Osteoblast (primary cell): Measurements from ENCODE around the gene BABAM1. TPM values are rescaled to one million over a fixed set of nuclear protein-coding genes. Genes with fewer than 3 reads are reported as not detected.

Experiments
- DNase-seq: peaks from one replicate; pipeline ENCODE4 v3.0.0; 2011; ENCODE audit warnings: low spot score, mixed read lengths; ENCODE audit not compliant: insufficient read length; ENCODE audit errors: missing footprints
- H2AFZ ChIP-seq: 2 replicates; pipeline ENCODE4 v1.6.0; 2011; ENCODE audit warnings: mild to moderate bottlenecking, low read length
- H3K27ac ChIP-seq: 2 replicates; pipeline ENCODE4 v1.5.1; 2011; ENCODE audit warnings: mild to moderate bottlenecking, low read depth, low read length, moderate library complexity
- H3K27me3 ChIP-seq: 2 replicates; pipeline ENCODE4 v1.6.0; 2012; ENCODE audit warnings: mild to moderate bottlenecking, control low read depth, inconsistent platforms, low read length, moderate library complexity; ENCODE audit not compliant: insufficient read depth
- H3K36me3 ChIP-seq: 2 replicates; pipeline ENCODE4 v1.5.1; 2011; ENCODE audit warnings: mild to moderate bottlenecking, low read length, control low read depth, moderate library complexity; ENCODE audit not compliant: insufficient read depth
- H3K4me1 ChIP-seq: 2 replicates; pipeline ENCODE4 v1.5.1; 2011; ENCODE audit warnings: mild to moderate bottlenecking, low read length, control low read depth, moderate library complexity; ENCODE audit not compliant: insufficient read depth
- H3K4me2 ChIP-seq: 2 replicates; pipeline ENCODE4 v1.6.0; 2011; ENCODE audit warnings: mild to moderate bottlenecking, low read length; ENCODE audit not compliant: insufficient read depth
- H3K4me3 ChIP-seq: fragments of 200-600 bp; sonication (generic); 3 replicates; pipeline ENCODE4 v1.5.1; 2012; ENCODE audit warnings: mild to moderate bottlenecking, low read length, inconsistent platforms; ENCODE audit not compliant: insufficient read depth
- H3K79me2 ChIP-seq: 2 replicates; pipeline ENCODE4 v1.6.0; 2012; ENCODE audit warnings: mild to moderate bottlenecking, low read length, control low read depth, inconsistent platforms; ENCODE audit not compliant: insufficient read depth
- H3K9me3 ChIP-seq: 2 replicates; pipeline ENCODE4 v1.5.1; 2011; ENCODE audit warnings: low read depth, low read length, control low read depth
- H4K20me1 ChIP-seq: 2 replicates; pipeline ENCODE4 v1.6.0; 2012; ENCODE audit warnings: mild to moderate bottlenecking, low read length, control low read depth; ENCODE audit not compliant: insufficient read depth
- total RNA-seq: library from RNA; depleted of rRNA; stranded (reverse); fragments of >200 nt; gene quantifications from 2 replicates; pipeline ENCODE4 v1.2.3, GENCODE V29; 2012
- TF ChIP-seq, protein P1 (sequence below): IDR thresholded peaks from 2 replicates; pipeline ENCODE4 v1.5.1; 2011; ENCODE audit warnings: mild to moderate bottlenecking, low read depth, low read length, moderate library complexity; ENCODE audit errors: extremely low read depth

Gene BABAM1
- total RNA-seq, 1 donor = 76.7 TPM

DNA sequence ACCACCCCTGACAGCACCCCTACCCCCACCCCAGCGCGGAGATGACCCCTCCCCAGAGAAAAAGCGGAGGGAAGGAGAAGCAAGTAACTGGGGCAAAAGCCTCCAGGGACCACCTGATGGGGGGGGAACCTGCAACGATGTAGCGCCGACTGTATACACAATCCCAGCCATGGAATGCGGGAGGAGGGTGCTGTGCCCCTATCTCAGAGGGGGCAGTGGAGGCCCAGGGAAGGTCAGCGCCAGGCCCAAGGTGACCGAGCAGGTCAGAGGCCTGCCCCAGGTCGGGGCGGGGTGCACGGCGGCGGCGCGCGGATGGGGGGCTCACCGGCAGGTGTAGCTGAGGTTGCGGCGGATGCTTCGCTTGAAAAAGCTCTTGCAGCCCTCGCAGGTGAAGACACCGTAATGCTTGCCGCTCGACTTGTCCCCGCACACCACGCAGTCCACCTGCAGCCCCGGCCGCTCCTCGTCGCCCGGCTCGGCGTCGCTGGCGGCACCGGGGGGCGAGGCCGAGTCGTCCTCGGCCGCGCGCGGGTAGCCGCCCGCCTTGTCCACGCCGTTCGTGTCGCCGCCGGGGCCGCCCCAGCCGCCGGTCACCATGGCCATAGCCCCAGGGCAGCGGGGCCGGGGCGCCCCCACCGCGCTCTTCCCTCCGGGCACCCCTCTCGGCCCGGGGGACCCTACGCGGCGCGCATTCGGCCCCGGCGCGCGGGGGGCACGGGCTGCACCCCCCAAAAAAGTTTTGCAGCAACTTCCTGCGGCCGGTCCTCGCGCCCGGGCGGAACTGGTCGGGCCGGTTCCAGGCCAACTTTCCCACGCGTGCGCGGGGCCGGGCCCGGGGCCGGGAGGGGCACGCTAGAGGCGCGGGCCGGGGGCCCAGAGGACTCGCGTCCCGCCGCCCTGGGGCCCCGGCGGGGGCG is 22.4 kb upstream of the BABAM1 start:
- peaks cover 32% of the 10 kb centered on the region for H3K4me1 ChIP-seq
- H3K4me2 ChIP-seq = peak overlapping the region; percentile 92
- H3K36me3 ChIP-seq = peaks cover 2% of the 10 kb centered on the region
- DNase-seq = peak; percentile 93
- H4K20me1 ChIP-seq = peaks cover 26% of the 10 kb centered on the region
- H3K4me3 ChIP-seq = peak overlapping the region; percentile 91
- no peak overlapping the region for H3K27ac ChIP-seq
- H3K27me3 ChIP-seq = no peaks in the 10 kb centered on the region
- TF ChIP-seq, protein P1, sequence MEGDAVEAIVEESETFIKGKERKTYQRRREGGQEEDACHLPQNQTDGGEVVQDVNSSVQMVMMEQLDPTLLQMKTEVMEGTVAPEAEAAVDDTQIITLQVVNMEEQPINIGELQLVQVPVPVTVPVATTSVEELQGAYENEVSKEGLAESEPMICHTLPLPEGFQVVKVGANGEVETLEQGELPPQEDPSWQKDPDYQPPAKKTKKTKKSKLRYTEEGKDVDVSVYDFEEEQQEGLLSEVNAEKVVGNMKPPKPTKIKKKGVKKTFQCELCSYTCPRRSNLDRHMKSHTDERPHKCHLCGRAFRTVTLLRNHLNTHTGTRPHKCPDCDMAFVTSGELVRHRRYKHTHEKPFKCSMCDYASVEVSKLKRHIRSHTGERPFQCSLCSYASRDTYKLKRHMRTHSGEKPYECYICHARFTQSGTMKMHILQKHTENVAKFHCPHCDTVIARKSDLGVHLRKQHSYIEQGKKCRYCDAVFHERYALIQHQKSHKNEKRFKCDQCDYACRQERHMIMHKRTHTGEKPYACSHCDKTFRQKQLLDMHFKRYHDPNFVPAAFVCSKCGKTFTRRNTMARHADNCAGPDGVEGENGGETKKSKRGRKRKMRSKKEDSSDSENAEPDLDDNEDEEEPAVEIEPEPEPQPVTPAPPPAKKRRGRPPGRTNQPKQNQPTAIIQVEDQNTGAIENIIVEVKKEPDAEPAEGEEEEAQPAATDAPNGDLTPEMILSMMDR = no peak
- peaks cover 46% of the 10 kb centered on the region for H3K79me2 ChIP-seq
- no peak overlapping the region for H2AFZ ChIP-seq
- no peaks in the 10 kb centered on the region for H3K9me3 ChIP-seq

- peak within 1 kb of the TSS; percentile 92 for H3K4me2 ChIP-seq
- H3K4me3 ChIP-seq = peak within 1 kb of the TSS; percentile 91
- TF ChIP-seq, protein P1 = no peak
- peak within 1 kb of the TSS; percentile 76 for H2AFZ ChIP-seq
- H3K9me3 ChIP-seq = no peaks in the 10 kb centered on the region
- peaks cover 42% of the 10 kb centered on the region for H3K79me2 ChIP-seq
- H4K20me1 ChIP-seq = peaks cover 25% of the 10 kb centered on the region
- DNase-seq = no peak
- no peaks in the 10 kb centered on the region for H3K27me3 ChIP-seq
- no peak within 1 kb of the TSS for H3K27ac ChIP-seq
- H3K36me3 ChIP-seq = peaks cover 2% of the 10 kb centered on the region
- H3K4me1 ChIP-seq = peaks cover 32% of the 10 kb centered on the region
Observed at GRCh38 chr19:17245535-17245984, 21.7 kb upstream of the BABAM1 start, which contains the start of gene NR2F6. TSS of gene NR2F6 (minus strand) at chr19:17245919. CDS start at chr19:17245220, 699 bp downstream.

- Histone ChIP-seq H3K4me3 (peak overlapping the region; percentile 72), H3K4me2 (peak overlapping the region; percentile 85), H3K27ac (no peak overlapping the region), H4K20me1 (peaks cover 14% of the 10 kb centered on the region), H3K4me1 (peaks cover 32% of the 10 kb centered on the region), H3K36me3 (no peaks in the 10 kb centered on the region), H3K27me3 (no peaks in the 10 kb centered on the region), H3K9me3 (no peaks in the 10 kb centered on the region), H3K79me2 (peaks cover 32% of the 10 kb centered on the region), H2AFZ (no peak overlapping the region)
- TF ChIP-seq, protein P1 = no peak
- DNase-seq = peak; percentile 92
Observed at GRCh38 chr19:17246681-17247425, 20.4 kb upstream of the BABAM1 start.
